A549 (cell line): ENCODE measurements around the gene TSEN34. TPM values are rescaled to one million over a fixed set of nuclear protein-coding genes. Genes with fewer than 3 reads are reported as not detected.
A peak's percentile ranks its signal among the peaks of the same experiment; 100 is the strongest.

Experiments
- ATAC-seq, 2 experiments: fragments of 200-7000 bp in 1 of 2; fragments of >200 bp in 1 of 2; cut with Nextera tagmentation in 1 of 2; cut with Tn5 transposase in 1 of 2; 3 replicates each; pipeline versions ENCODE4 v1.8.0 to v1.9.1; 2018 to 2020; ENCODE audit warnings: mild to moderate bottlenecking in 1 of 2, moderate library complexity in 1 of 2
- CTCF ChIA-PET: fragments of 300-600 bp; sonication (Branson Sonifier 250); formaldehyde crosslinking; extraction: SDS; loops from one replicate; lab custom pipeline; 2021; ENCODE audit warnings: antibody characterized with exemption, inconsistent platforms; lab: Yijun Ruan, JAX
- POLR2A ChIA-PET: fragments of 350-600 bp; formaldehyde crosslinking; extraction: SDS; loops from one replicate; lab custom pipeline; 2021; ENCODE audit warnings: antibody characterized with exemption, inconsistent platforms; lab: Yijun Ruan, JAX
- DNase-seq, 2 experiments: peaks; one replicate each; pipeline versions ENCODE4 v3.0.0 to v3.0.0-alpha.2; 2011 to 2016; ENCODE audit warnings: low read depth in 1 of 2, low spot score in 1 of 2
- FAIRE-seq: peaks from 2 replicates; lab custom pipeline; 2011; peaks lifted over from hg19 to GRCh38; lab: Jason Lieb, UNC
- H3K27ac ChIP-seq, 2 experiments: fragments of >200 bp; sonication (Bioruptor Twin); formaldehyde crosslinking; 3 replicates each; pipeline ENCODE4 v1.5.1; 2016 to 2017
- H3K4me1 ChIP-seq: fragments of >200 bp; sonication (Bioruptor Twin); formaldehyde crosslinking; 3 replicates; pipeline ENCODE4 v1.6.1; 2016
- H3K4me2 ChIP-seq: fragments of >200 bp; sonication (Bioruptor Twin); formaldehyde crosslinking; 3 replicates; pipeline ENCODE4 v1.6.1; 2016
- H3K4me3 ChIP-seq: fragments of >200 bp; sonication (Bioruptor Twin); formaldehyde crosslinking; 3 replicates; pipeline ENCODE4 v1.5.1; 2016
- H3K9me3 ChIP-seq: fragments of >200 bp; sonication (Bioruptor Twin); formaldehyde crosslinking; 3 replicates; pipeline ENCODE4 v1.6.1; 2016
- CEBPB ChIP-seq, 2 experiments: fragments of >200 bp in 1 of 2; sonication (Bioruptor Twin) in 1 of 2; formaldehyde crosslinking in 1 of 2; IDR thresholded peaks; 2 replicates each; pipeline ENCODE4 v1.6.1; 2012 to 2016
- EHMT2 ChIP-seq: fragments of 200-600 bp; sonication (generic); IDR thresholded peaks from 2 replicates; pipeline ENCODE4 v1.6.1; 2016; ENCODE audit warnings: antibody characterized with exemption, low read depth, mild to moderate bottlenecking, moderate library complexity
- EP300 ChIP-seq, 2 experiments: fragments of >200 bp; sonication (Bioruptor Twin); formaldehyde crosslinking; IDR thresholded peaks; 2 replicates in 1 of 2; 3 replicates in 1 of 2; pipeline ENCODE4 v1.6.1; 2016 to 2017
- FOXS1 ChIP-seq: fragments of 250-450 bp; sonication (Bioruptor Pico); IDR thresholded peaks from 2 replicates; pipeline ENCODE4 v1.5.0; 2020; ENCODE audit warnings: mild to moderate bottlenecking, moderate library complexity
- JUN ChIP-seq, 2 experiments: fragments of >200 bp; sonication (Bioruptor Twin); formaldehyde crosslinking; IDR thresholded peaks; 2 replicates in 1 of 2; 3 replicates in 1 of 2; pipeline ENCODE4 v1.6.1; 2016 to 2017
- KDM1A ChIP-seq: fragments of 200-600 bp; sonication (generic); IDR thresholded peaks from 2 replicates; pipeline ENCODE4 v1.6.1; 2016; ENCODE audit warnings: low read depth, mild to moderate bottlenecking
- MAZ ChIP-seq: fragments of 150-350 bp; IDR thresholded peaks from 2 replicates; pipeline ENCODE4 v1.6.1; 2014; ENCODE audit warnings: antibody characterized with exemption, low read depth, low read length, borderline replicate concordance
- NFE2L2 ChIP-seq: fragments of 150-350 bp; conservative IDR thresholded peaks from 2 replicates; pipeline ENCODE4 v1.6.1; 2014; ENCODE audit warnings: low read length
- NR3C1 ChIP-seq: fragments of >200 bp; sonication (Bioruptor Twin); formaldehyde crosslinking; IDR thresholded peaks from 3 replicates; pipeline ENCODE4 v1.6.1; 2017
- TFCP2L1 ChIP-seq: fragments of 250-450 bp; sonication (Bioruptor Pico); IDR thresholded peaks from 2 replicates; pipeline ENCODE4 v1.5.0; 2021; ENCODE audit warnings: mild to moderate bottlenecking
- USF2 ChIP-seq: fragments of 450-650 bp; IDR thresholded peaks from 2 replicates; pipeline ENCODE4 v1.6.1; 2014; ENCODE audit warnings: antibody characterized with exemption
- ZSCAN20 ChIP-seq: fragments of 250-450 bp; sonication (Bioruptor Pico); IDR thresholded peaks from 2 replicates; pipeline ENCODE4 v1.8.0; 2022; ENCODE audit warnings: mild to moderate bottlenecking, moderate library complexity
- WGBS: methylation state at CpG from one replicate; pipeline ENCODE4 v1.1.6; 2017; ENCODE audit errors: missing lambda C conversion rate; 5-methylcytosine and 5-hydroxymethylcytosine counted together
- polyA plus RNA-seq, 4 experiments: library from polyadenylated mRNA; depleted of rRNA in 3 of 4; stranded (reverse); fragments of >200 nt; fragmentation: RNase III in 1 of 4; extraction: RNeasy Plus Mini Kit Qiagen cat#74134 plus additional on column Dnase treatment in 1 of 4; gene quantifications; 2 replicates in 3 of 4; 3 replicates in 1 of 4; pipeline ENCODE4 v1.2.3, GENCODE V29; 2011 to 2017

Gene TSEN34
- polyA plus RNA-seq, 2 of the 4 experiments (the other 2 are of a cell fraction): 53.4 to 90.9 TPM

GRCh38 chr19:54162241-54162805 is 28.8 kb upstream of the TSEN34 start (continued):
- TF ChIP-seq ZSCAN20: no peak
- no peak for TF ChIP-seq NR3C1
- peak; percentile 23; the same call in 1 of the 2 replicates for TF ChIP-seq USF2
- no peak for TF ChIP-seq EHMT2

- DNase-seq (no peak), FAIRE-seq (no peak), ATAC-seq (no peak)
- Histone ChIP-seq H3K4me3 (peak overlapping the region; percentile 49), H3K4me2 (peak overlapping the region; percentile 81), H3K27ac (peak overlapping the region in 1 of 2 experiments; percentile 5; a peak in 1 of 6 replicates), H3K9me3 (no peaks in the 10 kb centered on the region), H3K4me1 (peaks cover 31% of the 10 kb centered on the region)
- ChIA-PET POLR2A (interaction anchor here (1.1 kb wide), 1 partner anchor 27 kb away, joined by 3 read pairs; the partner anchor contains the start of gene MBOAT7), CTCF (interaction anchor here (0.6 kb wide), 1 partner anchor 21 kb away, joined by 3 read pairs; no protein-coding TSS in a partner anchor)
- WGBS: 81% methylated on average over 14 of the region's 14 CpGs
- TF ChIP-seq MAZ: no peak
These were observed 28.2 kb upstream of the TSEN34 start for GRCh38 chr19:54162884-54163283.

GRCh38 chr19:54164369-54165068 is 26.6 kb upstream of the TSEN34 start:
- Histone ChIP-seq H3K9me3 (no peaks in the 10 kb centered on the region), H3K4me2 (peak overlapping the region; percentile 70), H3K4me1 (peaks cover 24% of the 10 kb centered on the region), H3K27ac (peak overlapping the region in 1 of 2 experiments; percentile 36; a peak in 2 of 6 replicates)
- CTCF ChIA-PET: interaction anchor here (0.7 to 1.6 kb wide), 4 partner anchors 15 to 233 kb away, joined by 3 to 5 read pairs (median 3); no protein-coding TSS in a partner anchor
- FAIRE-seq (peak; percentile 79), DNase-seq (peak; percentile 77 to 92), ATAC-seq (peak; percentile 20 to 58; a peak in 5 of 6 replicates)
- WGBS: 20% methylated on average over 36 of the region's 37 CpGs
- TF ChIP-seq NFE2L2: no peak
- TF ChIP-seq TFCP2L1 (CRISPR knock-in tag): 0 out of 2 replicates have a peak, but pooled peaks have one; percentile 24
- TF ChIP-seq, all 56 proteins: peak for 1
- H3K4me3 ChIP-seq: peak overlapping the region; percentile 21
- POLR2A ChIA-PET: interaction anchor here (1.3 to 1.7 kb wide), 3 partner anchors 25 to 36 kb away, joined by 4 to 7 read pairs (median 5); partner anchors contain the start of genes CNOT3, MBOAT7 and RPS9

- FAIRE-seq: no peak
- ATAC-seq: no peak
- Histone ChIP-seq H3K4me3 (no peak overlapping the region), H3K9me3 (no peaks in the 10 kb centered on the region), H3K27ac (no peak overlapping the region), H3K4me2 (peak overlapping the region; percentile 70), H3K4me1 (peaks cover 24% of the 10 kb centered on the region)
- TF ChIP-seq EP300 (IDR thresholded peaks at IDR 0.05) (no peak), FOXS1 (no peak), USF2 (no peak), CEBPB (IDR thresholded peaks at IDR 0.05) (no peak), JUN (IDR thresholded peaks at IDR 0.05) (no peak), KDM1A (no peak)
- ChIA-PET CTCF (interaction anchor here (1.6 to 4.0 kb wide), 2 partner anchors 101 to 226 kb away, joined by 5 to 33 read pairs; no protein-coding TSS in a partner anchor), POLR2A (interaction anchor here (1.4 to 1.7 kb wide), 2 partner anchors 24 to 28 kb away, joined by 5 to 7 read pairs; partner anchors contain the start of genes CNOT3 and MBOAT7)
- no peak for DNase-seq
- 94% methylated on average over 25 of the region's 25 CpGs for WGBS
These were observed 25.9 kb upstream of the TSEN34 start for GRCh38 chr19:54165222-54165621.
